A673 (cell line): ENCODE results near the gene AXL.

Experiments
- CTCF ChIP-seq: fragments of 300-800, 200-600 bp; sonication (generic); conservative IDR thresholded peaks from 2 replicates; pipeline ENCODE4 v1.5.1; 2017; ENCODE audit warnings: low read depth, mild to moderate bottlenecking, antibody characterized with exemption, low read length, moderate library complexity, mixed read lengths
- EZH2 ChIP-seq: fragments of 200-600 bp; sonication (generic); IDR thresholded peaks from 2 replicates; pipeline ENCODE4 v1.6.1; 2017; ENCODE audit warnings: borderline replicate concordance, low read depth, mild to moderate bottlenecking, mixed read lengths, antibody characterized with exemption, low read length; ENCODE audit not compliant: poor library complexity, severe bottlenecking

GRCh38 chr19:41273076-41273475 is 54.1 kb downstream of the AXL start:
- TF ChIP-seq CTCF (no peak), EZH2 (no peak)
